Measurements from ENCODE around the gene RAD23B.

Gene RAD23B

DNA sequence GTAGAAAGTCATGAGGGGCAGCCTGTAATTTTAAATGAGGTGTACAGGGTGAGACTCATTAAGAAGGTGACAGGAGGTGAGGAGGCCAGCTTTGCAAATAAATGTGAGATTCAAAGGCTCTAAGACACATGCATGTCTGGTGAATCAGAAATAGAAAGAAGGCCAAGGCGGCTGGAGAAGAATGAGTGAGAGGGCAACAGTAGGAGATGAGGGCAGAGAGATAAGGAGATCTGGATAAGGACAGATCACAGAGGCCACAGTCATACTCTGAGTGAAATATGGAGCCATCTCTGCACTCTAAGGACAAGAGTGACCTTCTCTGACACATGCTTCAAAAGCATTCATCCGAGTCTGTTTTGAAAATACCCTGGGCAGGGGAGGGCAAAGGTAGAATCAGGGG, 90.7 kb downstream of the RAD23B start:
- TF ChIP-seq, protein P1, sequence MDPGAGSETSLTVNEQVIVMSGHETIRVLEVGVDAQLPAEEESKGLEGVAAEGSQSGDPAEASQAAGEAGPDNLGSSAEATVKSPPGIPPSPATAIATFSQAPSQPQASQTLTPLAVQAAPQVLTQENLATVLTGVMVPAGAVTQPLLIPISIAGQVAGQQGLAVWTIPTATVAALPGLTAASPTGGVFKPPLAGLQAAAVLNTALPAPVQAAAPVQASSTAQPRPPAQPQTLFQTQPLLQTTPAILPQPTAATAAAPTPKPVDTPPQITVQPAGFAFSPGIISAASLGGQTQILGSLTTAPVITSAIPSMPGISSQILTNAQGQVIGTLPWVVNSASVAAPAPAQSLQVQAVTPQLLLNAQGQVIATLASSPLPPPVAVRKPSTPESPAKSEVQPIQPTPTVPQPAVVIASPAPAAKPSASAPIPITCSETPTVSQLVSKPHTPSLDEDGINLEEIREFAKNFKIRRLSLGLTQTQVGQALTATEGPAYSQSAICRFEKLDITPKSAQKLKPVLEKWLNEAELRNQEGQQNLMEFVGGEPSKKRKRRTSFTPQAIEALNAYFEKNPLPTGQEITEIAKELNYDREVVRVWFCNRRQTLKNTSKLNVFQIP (CRISPR knock-in tag; IDR thresholded peaks at IDR 0.05; ENCODE audit: borderline replicate concordance, low read depth), result no peak
- TF ChIP-seq ZNF565 (CRISPR knock-in tag; conservative IDR thresholded peaks at IDR 0.05; ENCODE audit: low read depth) (no peak), ZFP30 (CRISPR knock-in tag; IDR thresholded peaks at IDR 0.05) (no peak), RARB (CRISPR knock-in tag; IDR thresholded peaks at IDR 0.05) (no peak), TOX (CRISPR knock-in tag; IDR thresholded peaks at IDR 0.05; ENCODE audit: borderline replicate concordance) (no peak), BACH2 (CRISPR knock-in tag; IDR thresholded peaks at IDR 0.05; ENCODE audit: borderline replicate concordance) (no peak), ARNTL (CRISPR knock-in tag; IDR thresholded peaks at IDR 0.05; ENCODE audit: borderline replicate concordance, low read depth) (no peak), ZNF70 (CRISPR knock-in tag; IDR thresholded peaks at IDR 0.05) (no peak), ISL1 (CRISPR knock-in tag; IDR thresholded peaks at IDR 0.05) (no peak), ZFP3 (CRISPR knock-in tag; IDR thresholded peaks at IDR 0.05) (no peak), ZNF8 (CRISPR knock-in tag; IDR thresholded peaks at IDR 0.05) (no peak), TCF4 (CRISPR knock-in tag; IDR thresholded peaks at IDR 0.05; ENCODE audit: borderline replicate concordance) (no peak), GLIS3 (CRISPR knock-in tag; IDR thresholded peaks at IDR 0.05) (no peak)
- TF ChIP-seq, protein P2, sequence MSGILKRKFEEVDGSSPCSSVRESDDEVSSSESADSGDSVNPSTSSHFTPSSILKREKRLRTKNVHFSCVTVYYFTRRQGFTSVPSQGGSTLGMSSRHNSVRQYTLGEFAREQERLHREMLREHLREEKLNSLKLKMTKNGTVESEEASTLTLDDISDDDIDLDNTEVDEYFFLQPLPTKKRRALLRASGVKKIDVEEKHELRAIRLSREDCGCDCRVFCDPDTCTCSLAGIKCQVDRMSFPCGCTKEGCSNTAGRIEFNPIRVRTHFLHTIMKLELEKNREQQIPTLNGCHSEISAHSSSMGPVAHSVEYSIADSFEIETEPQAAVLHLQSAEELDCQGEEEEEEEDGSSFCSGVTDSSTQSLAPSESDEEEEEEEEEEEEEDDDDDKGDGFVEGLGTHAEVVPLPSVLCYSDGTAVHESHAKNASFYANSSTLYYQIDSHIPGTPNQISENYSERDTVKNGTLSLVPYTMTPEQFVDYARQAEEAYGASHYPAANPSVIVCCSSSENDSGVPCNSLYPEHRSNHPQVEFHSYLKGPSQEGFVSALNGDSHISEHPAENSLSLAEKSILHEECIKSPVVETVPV (CRISPR knock-in tag; IDR thresholded peaks at IDR 0.05), result no peak
- TF ChIP-seq, protein P3, sequence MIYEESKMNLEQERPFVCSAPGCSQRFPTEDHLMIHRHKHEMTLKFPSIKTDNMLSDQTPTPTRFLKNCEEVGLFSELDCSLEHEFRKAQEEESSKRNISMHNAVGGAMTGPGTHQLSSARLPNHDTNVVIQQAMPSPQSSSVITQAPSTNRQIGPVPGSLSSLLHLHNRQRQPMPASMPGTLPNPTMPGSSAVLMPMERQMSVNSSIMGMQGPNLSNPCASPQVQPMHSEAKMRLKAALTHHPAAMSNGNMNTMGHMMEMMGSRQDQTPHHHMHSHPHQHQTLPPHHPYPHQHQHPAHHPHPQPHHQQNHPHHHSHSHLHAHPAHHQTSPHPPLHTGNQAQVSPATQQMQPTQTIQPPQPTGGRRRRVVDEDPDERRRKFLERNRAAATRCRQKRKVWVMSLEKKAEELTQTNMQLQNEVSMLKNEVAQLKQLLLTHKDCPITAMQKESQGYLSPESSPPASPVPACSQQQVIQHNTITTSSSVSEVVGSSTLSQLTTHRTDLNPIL (CRISPR knock-in tag; IDR thresholded peaks at IDR 0.05; ENCODE audit: low read depth), result no peak
- TF ChIP-seq, protein P4, sequence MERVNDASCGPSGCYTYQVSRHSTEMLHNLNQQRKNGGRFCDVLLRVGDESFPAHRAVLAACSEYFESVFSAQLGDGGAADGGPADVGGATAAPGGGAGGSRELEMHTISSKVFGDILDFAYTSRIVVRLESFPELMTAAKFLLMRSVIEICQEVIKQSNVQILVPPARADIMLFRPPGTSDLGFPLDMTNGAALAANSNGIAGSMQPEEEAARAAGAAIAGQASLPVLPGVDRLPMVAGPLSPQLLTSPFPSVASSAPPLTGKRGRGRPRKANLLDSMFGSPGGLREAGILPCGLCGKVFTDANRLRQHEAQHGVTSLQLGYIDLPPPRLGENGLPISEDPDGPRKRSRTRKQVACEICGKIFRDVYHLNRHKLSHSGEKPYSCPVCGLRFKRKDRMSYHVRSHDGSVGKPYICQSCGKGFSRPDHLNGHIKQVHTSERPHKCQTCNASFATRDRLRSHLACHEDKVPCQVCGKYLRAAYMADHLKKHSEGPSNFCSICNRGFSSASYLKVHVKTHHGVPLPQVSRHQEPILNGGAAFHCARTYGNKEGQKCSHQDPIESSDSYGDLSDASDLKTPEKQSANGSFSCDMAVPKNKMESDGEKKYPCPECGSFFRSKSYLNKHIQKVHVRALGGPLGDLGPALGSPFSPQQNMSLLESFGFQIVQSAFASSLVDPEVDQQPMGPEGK (CRISPR knock-in tag; IDR thresholded peaks at IDR 0.05; ENCODE audit: borderline replicate concordance), result no peak

DNA sequence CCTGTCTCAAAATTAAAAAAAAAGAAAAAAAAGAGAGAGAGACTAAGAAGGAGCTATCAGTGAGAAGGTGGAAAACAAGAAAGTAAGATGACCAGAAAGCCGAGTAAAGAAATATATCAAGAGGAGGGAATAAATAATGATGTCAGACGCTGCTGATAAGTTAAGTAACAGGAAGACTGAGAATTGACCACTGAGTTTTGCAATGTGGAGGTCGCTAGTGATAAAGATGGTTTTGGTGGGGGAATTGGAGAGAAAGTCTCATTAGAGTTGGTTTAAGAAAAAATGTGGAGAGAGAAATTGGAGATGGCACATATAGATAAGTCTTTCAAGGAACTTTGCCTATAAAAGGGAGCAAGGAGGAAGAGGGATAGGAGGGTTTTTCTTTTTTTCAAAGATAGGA, 91.9 kb downstream of the RAD23B start:
- no peak for ATAC-seq
- TF ChIP-seq ZFP3 (CRISPR knock-in tag; IDR thresholded peaks at IDR 0.05) (no peak), BACH2 (CRISPR knock-in tag; IDR thresholded peaks at IDR 0.05; ENCODE audit: borderline replicate concordance) (no peak), PPARA (CRISPR knock-in tag; IDR thresholded peaks at IDR 0.05; ENCODE audit: borderline replicate concordance) (no peak), ESRRG (CRISPR knock-in tag; IDR thresholded peaks at IDR 0.05) (no peak)
- TF ChIP-seq, protein P2 (CRISPR knock-in tag; IDR thresholded peaks at IDR 0.05), result no peak

More for the DNA sequence above, 90.7 kb downstream of the RAD23B start:
- ATAC-seq, result no peak

DNA sequence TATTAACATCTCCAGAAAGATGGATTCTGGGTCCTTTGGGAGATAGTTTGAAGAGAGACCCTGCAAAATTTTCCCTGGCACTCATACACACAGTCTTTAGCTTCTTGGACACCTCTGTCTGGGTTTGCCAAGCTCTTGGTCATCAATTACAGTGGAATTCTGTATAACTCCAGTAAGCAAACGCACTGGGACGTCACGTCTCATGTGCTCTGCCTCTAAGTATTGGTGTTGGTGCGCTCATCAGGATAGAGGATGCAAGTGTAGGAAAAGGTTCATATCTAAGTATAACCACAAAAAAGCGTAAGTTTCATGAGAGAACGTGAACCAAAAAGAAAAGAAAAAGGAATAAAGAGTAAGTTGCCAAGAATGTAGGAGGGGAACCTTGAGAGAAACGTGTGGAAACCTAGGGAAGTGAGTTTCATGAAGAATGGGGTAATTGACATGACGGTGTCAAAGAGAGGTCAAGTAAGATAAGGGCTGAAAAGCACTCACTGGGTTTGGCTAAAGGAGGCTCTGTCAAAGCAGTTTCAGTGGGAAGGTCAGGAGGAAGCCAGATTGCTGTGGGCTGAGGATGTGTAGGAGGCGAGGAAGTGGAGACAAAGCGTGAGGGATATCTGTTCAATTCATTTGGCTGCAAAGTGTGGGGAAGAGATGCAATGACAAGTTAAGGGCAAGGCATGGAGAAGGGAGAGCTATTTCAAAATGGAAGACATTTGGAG, 92.7 kb downstream of the RAD23B start:
- no peak for ATAC-seq
- TF ChIP-seq PPARA (CRISPR knock-in tag; IDR thresholded peaks at IDR 0.05; ENCODE audit: borderline replicate concordance) (no peak), RARB (CRISPR knock-in tag; IDR thresholded peaks at IDR 0.05) (no peak), ZNF8 (CRISPR knock-in tag; IDR thresholded peaks at IDR 0.05) (no peak), CSDC2 (CRISPR knock-in tag; IDR thresholded peaks at IDR 0.05) (no peak)

DNA sequence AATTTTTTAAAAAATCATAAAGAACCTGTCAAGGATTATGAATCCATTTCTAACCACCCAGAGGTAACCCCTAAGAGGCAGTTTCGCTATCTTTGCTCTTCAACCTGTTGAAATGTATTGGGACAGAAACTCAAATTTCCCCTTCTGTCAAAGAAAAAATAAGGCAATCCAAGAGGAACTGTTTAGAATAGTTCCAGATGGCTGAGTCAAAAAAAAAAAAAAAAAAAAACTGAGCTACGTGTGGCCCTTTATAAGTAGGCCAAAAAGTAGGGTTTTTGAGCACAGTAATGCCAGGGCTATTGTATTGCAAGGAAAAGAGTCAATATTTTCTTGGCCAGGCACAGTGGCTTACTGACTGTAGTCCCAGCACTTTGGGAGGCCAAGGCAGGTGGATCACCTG, 94.9 kb downstream of the RAD23B start:
- ATAC-seq, result no peak
- TF ChIP-seq TCF4 (CRISPR knock-in tag; IDR thresholded peaks at IDR 0.05; ENCODE audit: borderline replicate concordance) (no peak), ZFP3 (CRISPR knock-in tag; IDR thresholded peaks at IDR 0.05) (no peak), RARB (CRISPR knock-in tag; IDR thresholded peaks at IDR 0.05) (no peak), ZFP30 (CRISPR knock-in tag; IDR thresholded peaks at IDR 0.05) (no peak), ZNF70 (CRISPR knock-in tag; IDR thresholded peaks at IDR 0.05) (no peak), CSDC2 (CRISPR knock-in tag; IDR thresholded peaks at IDR 0.05) (no peak), ISL1 (CRISPR knock-in tag; IDR thresholded peaks at IDR 0.05) (no peak), ZC3H10 (CRISPR knock-in tag; IDR thresholded peaks at IDR 0.05) (no peak), SNAI2 (CRISPR knock-in tag; IDR thresholded peaks at IDR 0.05) (no peak), ESRRG (CRISPR knock-in tag; IDR thresholded peaks at IDR 0.05) (no peak), PPARA (CRISPR knock-in tag; IDR thresholded peaks at IDR 0.05; ENCODE audit: borderline replicate concordance) (no peak), ZNF8 (CRISPR knock-in tag; IDR thresholded peaks at IDR 0.05) (no peak), ZNF565 (CRISPR knock-in tag; conservative IDR thresholded peaks at IDR 0.05; ENCODE audit: low read depth) (no peak)
- TF ChIP-seq, protein P5, sequence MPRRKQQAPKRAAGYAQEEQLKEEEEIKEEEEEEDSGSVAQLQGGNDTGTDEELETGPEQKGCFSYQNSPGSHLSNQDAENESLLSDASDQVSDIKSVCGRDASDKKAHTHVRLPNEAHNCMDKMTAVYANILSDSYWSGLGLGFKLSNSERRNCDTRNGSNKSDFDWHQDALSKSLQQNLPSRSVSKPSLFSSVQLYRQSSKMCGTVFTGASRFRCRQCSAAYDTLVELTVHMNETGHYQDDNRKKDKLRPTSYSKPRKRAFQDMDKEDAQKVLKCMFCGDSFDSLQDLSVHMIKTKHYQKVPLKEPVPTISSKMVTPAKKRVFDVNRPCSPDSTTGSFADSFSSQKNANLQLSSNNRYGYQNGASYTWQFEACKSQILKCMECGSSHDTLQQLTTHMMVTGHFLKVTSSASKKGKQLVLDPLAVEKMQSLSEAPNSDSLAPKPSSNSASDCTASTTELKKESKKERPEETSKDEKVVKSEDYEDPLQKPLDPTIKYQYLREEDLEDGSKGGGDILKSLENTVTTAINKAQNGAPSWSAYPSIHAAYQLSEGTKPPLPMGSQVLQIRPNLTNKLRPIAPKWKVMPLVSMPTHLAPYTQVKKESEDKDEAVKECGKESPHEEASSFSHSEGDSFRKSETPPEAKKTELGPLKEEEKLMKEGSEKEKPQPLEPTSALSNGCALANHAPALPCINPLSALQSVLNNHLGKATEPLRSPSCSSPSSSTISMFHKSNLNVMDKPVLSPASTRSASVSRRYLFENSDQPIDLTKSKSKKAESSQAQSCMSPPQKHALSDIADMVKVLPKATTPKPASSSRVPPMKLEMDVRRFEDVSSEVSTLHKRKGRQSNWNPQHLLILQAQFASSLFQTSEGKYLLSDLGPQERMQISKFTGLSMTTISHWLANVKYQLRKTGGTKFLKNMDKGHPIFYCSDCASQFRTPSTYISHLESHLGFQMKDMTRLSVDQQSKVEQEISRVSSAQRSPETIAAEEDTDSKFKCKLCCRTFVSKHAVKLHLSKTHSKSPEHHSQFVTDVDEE (CRISPR knock-in tag; IDR thresholded peaks at IDR 0.05), result no peak
- TF ChIP-seq, protein P1 (CRISPR knock-in tag; IDR thresholded peaks at IDR 0.05; ENCODE audit: borderline replicate concordance, low read depth), result no peak
